ENCODE results near the gene PRR9.
"Not testable (repeated sequence)": the region's sequence is repeated elsewhere in the genome, so short reads cannot be mapped to it uniquely, and the experiment has no call there.

PRR9 gene

GRCh38 chr1:153217212-153217611, at the start of gene PRR9:
TSS of gene PRR9 (plus strand) at chr1:153217584. CDS start at chr1:153218145, 561 bp downstream.
- H3K4me3 ChIP-seq (ENCODE audit: control insufficient read depth, low read depth, low read length), result no peak within 1 kb of the TSS
- TF ChIP-seq CTCF (conservative IDR thresholded peaks at IDR 0.05; ENCODE audit: control insufficient read depth, insufficient read depth, low read depth, low read length), result no peak
- DNase-seq (ENCODE audit: low read depth), result no peak

GRCh38 chr1:153168686-153169085, 48.7 kb upstream of the PRR9 start:
- no peak for TF ChIP-seq CTCF (conservative IDR thresholded peaks at IDR 0.05; ENCODE audit: control insufficient read depth, insufficient read depth, low read depth, low read length)
- no peak for DNase-seq (ENCODE audit: low read depth)

GRCh38 chr1:153174624-153175023, 42.8 kb upstream of the PRR9 start:
- TF ChIP-seq CTCF (conservative IDR thresholded peaks at IDR 0.05; ENCODE audit: control insufficient read depth, insufficient read depth, low read depth, low read length), result no peak
- DNase-seq (ENCODE audit: low read depth), result no peak
- no peak overlapping the region for H3K4me3 ChIP-seq (ENCODE audit: control insufficient read depth, low read depth, low read length)

More at GRCh38 chr1:153168686-153169085, 48.7 kb upstream of the PRR9 start:
- H3K4me3 ChIP-seq (ENCODE audit: control insufficient read depth, low read depth, low read length), result no peak overlapping the region

DNA sequence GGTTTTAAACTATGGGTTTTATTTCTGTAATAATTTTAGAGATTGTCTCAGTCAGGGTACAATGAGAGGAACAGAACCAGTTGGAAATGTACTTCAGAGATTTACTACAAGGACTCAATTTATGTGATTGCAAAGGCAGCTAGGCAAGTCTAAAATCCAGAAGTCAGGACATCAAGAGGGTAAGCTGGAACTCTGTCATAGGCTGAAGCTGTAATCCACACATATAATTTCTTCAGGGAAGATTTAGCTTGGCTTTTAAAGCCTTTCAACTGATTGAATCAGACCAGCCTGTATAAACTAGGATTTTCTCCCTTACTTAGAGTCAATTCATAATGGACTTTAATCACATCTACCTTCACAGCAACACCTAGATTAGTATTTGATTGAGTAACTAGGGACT, 38.5 kb upstream of the PRR9 start:
- no peak for TF ChIP-seq CTCF (conservative IDR thresholded peaks at IDR 0.05; ENCODE audit: control insufficient read depth, insufficient read depth, low read depth, low read length)
- DNase-seq (ENCODE audit: low read depth), result no peak

GRCh38 chr1:153180556-153180955, 36.8 kb upstream of the PRR9 start:
- no peak for TF ChIP-seq CTCF (conservative IDR thresholded peaks at IDR 0.05; ENCODE audit: control insufficient read depth, insufficient read depth, low read depth, low read length)
- DNase-seq (ENCODE audit: low read depth), result no peak

More for the DNA sequence above, 38.5 kb upstream of the PRR9 start:
- no peak overlapping the region for H3K4me3 ChIP-seq (ENCODE audit: control insufficient read depth, low read depth, low read length)

GRCh38 chr1:153188301-153188700, 29.1 kb upstream of the PRR9 start:
- not testable (repeated sequence) for DNase-seq (ENCODE audit: low read depth); H3K4me3 ChIP-seq (ENCODE audit: control insufficient read depth, low read depth, low read length)

More at GRCh38 chr1:153180556-153180955, 36.8 kb upstream of the PRR9 start:
- no peak overlapping the region for H3K4me3 ChIP-seq (ENCODE audit: control insufficient read depth, low read depth, low read length)

DNA sequence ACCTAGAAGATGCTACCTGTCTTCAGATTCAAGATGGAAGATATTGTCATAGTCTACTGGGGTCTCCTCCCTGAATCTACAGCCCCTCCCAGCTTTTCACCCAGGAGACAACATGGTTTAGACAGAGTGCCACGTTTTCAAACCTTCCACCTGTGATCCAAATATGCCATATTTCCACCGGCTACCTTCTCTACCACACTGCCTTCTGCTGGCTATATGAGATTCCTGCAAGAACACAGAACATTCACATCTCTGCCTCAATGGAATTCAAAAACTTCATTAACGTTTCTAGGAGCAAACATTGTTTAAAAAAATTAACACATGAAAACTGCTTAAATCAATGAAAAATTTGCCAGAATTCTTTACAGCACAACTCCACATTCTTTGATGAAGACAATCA, 27.0 kb upstream of the PRR9 start:
- no peak for DNase-seq (ENCODE audit: low read depth)
- TF ChIP-seq CTCF (conservative IDR thresholded peaks at IDR 0.05; ENCODE audit: control insufficient read depth, insufficient read depth, low read depth, low read length), result peak; percentile 9
- no peak overlapping the region for H3K4me3 ChIP-seq (ENCODE audit: control insufficient read depth, low read depth, low read length)
